ENCODE data around the gene POLR3A. TPM values are rescaled to one million over a fixed set of nuclear protein-coding genes. Genes with fewer than 3 reads are reported as not detected.

The POLR3A gene
- polyA plus RNA-seq, 1 donor (not counting 4 experiments of a cell fraction or from before 2014, with no cell fraction given), result 15.5 TPM

GRCh38 chr10:77925795-77926565, 103.3 kb downstream of the POLR3A start:
- TF ChIP-seq CTCF (optimal IDR thresholded peaks at IDR 0.05 in 1 of 3, IDR thresholded peaks at IDR 0.05 in 1 of 3, conservative IDR thresholded peaks at IDR 0.05 in 1 of 3; ENCODE audit: extremely low read depth in 1 of 3, insufficient read depth in 2 of 3, low read length in 3 of 3), result peak in 2 of 3 experiments; percentile 20 to 48
- no peak for TF ChIP-seq EZH2 (IDR thresholded peaks at IDR 0.05; ENCODE audit: low read length)
- peak overlapping the region; percentile 81 for H3K9ac ChIP-seq (ENCODE audit: control insufficient read depth, extremely low read depth, insufficient read depth, low read length)
- H3K27ac ChIP-seq (ENCODE audit: control insufficient read depth, insufficient read depth, low read length), result peak overlapping the region; percentile 76
- H2AFZ ChIP-seq (ENCODE audit: control insufficient read depth, low read length), result peak overlapping the region; percentile 58
- peaks cover 33% of the 10 kb centered on the region for H3K4me1 ChIP-seq (ENCODE audit: control insufficient read depth, extremely low read depth, insufficient read depth, low read length)
- peaks cover 2 to 6% of the 10 kb centered on the region in 2 experiments for H3K36me3 ChIP-seq (ENCODE audit: control insufficient read depth in 2 of 2, extremely low read depth in 1 of 2, insufficient read depth in 2 of 2, low read length in 2 of 2)
- peak overlapping the region; percentile 92 for H3K4me2 ChIP-seq (ENCODE audit: control insufficient read depth, extremely low read depth, insufficient read depth, low read depth, low read length)
- dilution Hi-C loops (cut with MboI; ENCODE audit: extremely low pct_ligation_motif_present, low sequenced_read_pairs), result no loop called here
- no peak for DNase-seq (ENCODE audit: low read depth, low spot score)
- peaks cover 6% of the 10 kb centered on the region for H3K9me1 ChIP-seq (ENCODE audit: control insufficient read depth, extremely low read depth, insufficient read depth, low read length)
- peaks cover 53% of the 10 kb centered on the region for H3K79me2 ChIP-seq (ENCODE audit: control insufficient read depth, insufficient read depth, low read length)
- no peaks in the 10 kb centered on the region for H3K9me3 ChIP-seq (ENCODE audit: control insufficient read depth, low read depth, low read length)
- peaks cover 8% of the 10 kb centered on the region for H4K20me1 ChIP-seq (ENCODE audit: control insufficient read depth, extremely low read depth, insufficient read depth, low read length)
- H3K27me3 ChIP-seq (ENCODE audit: control insufficient read depth, extremely low read depth, insufficient read depth, low read length), result no peaks in the 10 kb centered on the region
- no peak for FAIRE-seq
- peak overlapping the region; percentile 58 to 88 (median 87) for H3K4me3 ChIP-seq (ENCODE audit: control insufficient read depth in 2 of 3, extremely low read depth in 1 of 3, insufficient read depth in 2 of 3, low read depth in 1 of 3, low read length in 3 of 3)

GRCh38 chr10:77925410-77925794, 103.9 kb downstream of the POLR3A start:
- peak; percentile 58 for FAIRE-seq

More at GRCh38 chr10:77925410-77925794, 103.9 kb downstream of the POLR3A start:
- peaks cover 37% of the 10 kb centered on the region for H3K4me1 ChIP-seq (ENCODE audit: control insufficient read depth, extremely low read depth, insufficient read depth, low read length)
- H3K4me2 ChIP-seq (ENCODE audit: control insufficient read depth, extremely low read depth, insufficient read depth, low read depth, low read length), result peak overlapping the region; percentile 92
- dilution Hi-C loops (cut with MboI; ENCODE audit: extremely low pct_ligation_motif_present, low sequenced_read_pairs), result no loop called here
- peak overlapping the region; percentile 81 for H3K9ac ChIP-seq (ENCODE audit: control insufficient read depth, extremely low read depth, insufficient read depth, low read length)
- H3K9me1 ChIP-seq (ENCODE audit: control insufficient read depth, extremely low read depth, insufficient read depth, low read length), result peaks cover 6% of the 10 kb centered on the region
- no peak for DNase-seq (ENCODE audit: low read depth, low spot score)
- H2AFZ ChIP-seq (ENCODE audit: control insufficient read depth, low read length), result no peak overlapping the region
- H4K20me1 ChIP-seq (ENCODE audit: control insufficient read depth, extremely low read depth, insufficient read depth, low read length), result peaks cover 8% of the 10 kb centered on the region
- no peaks in the 10 kb centered on the region for H3K9me3 ChIP-seq (ENCODE audit: control insufficient read depth, low read depth, low read length)
- peaks cover 2 to 9% of the 10 kb centered on the region in 2 experiments for H3K36me3 ChIP-seq (ENCODE audit: control insufficient read depth in 2 of 2, extremely low read depth in 1 of 2, insufficient read depth in 2 of 2, low read length in 2 of 2)
- H3K4me3 ChIP-seq (ENCODE audit: control insufficient read depth in 2 of 3, extremely low read depth in 1 of 3, insufficient read depth in 2 of 3, low read depth in 1 of 3, low read length in 3 of 3), result peak overlapping the region; percentile 58 to 88 (median 87)
- peaks cover 59% of the 10 kb centered on the region for H3K79me2 ChIP-seq (ENCODE audit: control insufficient read depth, insufficient read depth, low read length)
- peak overlapping the region; percentile 76 for H3K27ac ChIP-seq (ENCODE audit: control insufficient read depth, insufficient read depth, low read length)
- TF ChIP-seq EZH2 (IDR thresholded peaks at IDR 0.05; ENCODE audit: low read length), result no peak
- no peak for TF ChIP-seq CTCF (optimal IDR thresholded peaks at IDR 0.05 in 1 of 3, IDR thresholded peaks at IDR 0.05 in 1 of 3, conservative IDR thresholded peaks at IDR 0.05 in 1 of 3; ENCODE audit: extremely low read depth in 1 of 3, insufficient read depth in 2 of 3, low read length in 3 of 3)
- H3K27me3 ChIP-seq (ENCODE audit: control insufficient read depth, extremely low read depth, insufficient read depth, low read length), result no peaks in the 10 kb centered on the region

Data from keratinocyte (primary cell).